ENCODE measurements around the gene TRPC3.

The TRPC3 gene

GRCh38 chr4:121842862-121843261 is 109.0 kb downstream of the TRPC3 start:
- Histone ChIP-seq H3K36me3 (ENCODE audit: control insufficient read depth, insufficient read depth, low read length) (peaks cover 36% of the 10 kb centered on the region), H3K4me1 (ENCODE audit: control insufficient read depth, insufficient read depth, low read length, poor library complexity, severe bottlenecking) (no peaks in the 10 kb centered on the region), H3K4me3 (ENCODE audit: extremely low read depth, insufficient read depth, low read length, poor library complexity, severe bottlenecking) (no peak overlapping the region), H3K9me3 (ENCODE audit: control insufficient read depth, low read length) (no peaks in the 10 kb centered on the region), H3K27ac (ENCODE audit: low read depth, low read length, severe bottlenecking) (no peak overlapping the region)
- 96% methylated on average over 3 of the region's 4 CpGs for WGBS, 2 experiments (ENCODE audit: insufficient coverage in 2 of 2)

- no peak overlapping the region for H3K4me3 ChIP-seq (ENCODE audit: extremely low read depth, insufficient read depth, low read length, poor library complexity, severe bottlenecking)
- H3K27ac ChIP-seq (ENCODE audit: low read depth, low read length, severe bottlenecking) = no peak overlapping the region
- H3K4me1 ChIP-seq (ENCODE audit: control insufficient read depth, insufficient read depth, low read length, poor library complexity, severe bottlenecking) = no peaks in the 10 kb centered on the region
- no peaks in the 10 kb centered on the region for H3K9me3 ChIP-seq (ENCODE audit: control insufficient read depth, low read length)
- H3K36me3 ChIP-seq (ENCODE audit: control insufficient read depth, insufficient read depth, low read length) = peaks cover 41% of the 10 kb centered on the region
These were observed 113.7 kb downstream of the TRPC3 start for GRCh38 chr4:121838136-121838535.

GRCh38 chr4:121829511-121829910 is 122.3 kb downstream of the TRPC3 start:
- Histone ChIP-seq H3K4me3 (ENCODE audit: extremely low read depth, insufficient read depth, low read length, poor library complexity, severe bottlenecking) (no peak overlapping the region), H3K36me3 (ENCODE audit: control insufficient read depth, insufficient read depth, low read length) (peaks cover 27% of the 10 kb centered on the region), H3K9me3 (ENCODE audit: control insufficient read depth, low read length) (no peaks in the 10 kb centered on the region), H3K4me1 (ENCODE audit: control insufficient read depth, insufficient read depth, low read length, poor library complexity, severe bottlenecking) (no peaks in the 10 kb centered on the region), H3K27ac (ENCODE audit: low read depth, low read length, severe bottlenecking) (no peak overlapping the region)
- WGBS, 2 experiments (ENCODE audit: insufficient coverage in 2 of 2) = 40 to 86% methylated on average over 1 to 5 of the region's 5 CpGs

All from mesodermal cell (in vitro differentiated cells).